Right cardiac atrium (tissue), 5 donors: ENCODE data around the gene TUT7. TPM values are rescaled to one million over a fixed set of nuclear protein-coding genes. Genes with fewer than 3 reads are reported as not detected.

ENCODE experiments used
- ATAC-seq, 2 donors: fragments of 200-7000 bp; cut with Tn5 transposase; one replicate each; pipeline versions ENCODE4 v1.8.0 to v1.9.1; 2020; ENCODE audit warnings: moderate library complexity in 2 of 2, mild to moderate bottlenecking in 1 of 2
- DNase-seq, 3 donors: peaks; one replicate each; pipeline ENCODE4 v3.0.0-alpha.2; 2020
- H3K27ac ChIP-seq: one replicate; pipeline ENCODE4 v1.5.1; 2013; ENCODE audit warnings: mild to moderate bottlenecking, low read length, control low read depth, moderate library complexity
- H3K27me3 ChIP-seq: one replicate; pipeline ENCODE4 v1.6.1; 2013; ENCODE audit not compliant: control insufficient read depth, insufficient read depth
- H3K4me1 ChIP-seq: one replicate; pipeline ENCODE4 v1.6.1; 2013; ENCODE audit warnings: low read length; ENCODE audit not compliant: control insufficient read depth, insufficient read depth
- H3K4me3 ChIP-seq: one replicate; pipeline ENCODE4 v1.5.1; 2013; ENCODE audit warnings: low read length, control low read depth
- H3K9me3 ChIP-seq: one replicate; pipeline ENCODE4 v1.6.1; 2013; ENCODE audit warnings: low read length; ENCODE audit not compliant: control insufficient read depth
- WGBS: extraction: QIAGEN DNeasy Blood & Tissue Kit; methylation state at CpG from one replicate; pipeline ENCODE4 v1.1.7; 2013; 5-methylcytosine and 5-hydroxymethylcytosine counted together
- intact Hi-C, 4 donors: fragments of 100-400 bp; cut with DNase I; formaldehyde crosslinking; loops; one replicate each; pipeline versions ENCODE4 v1.11.0 to v1.14.0; 2022 to 2023
- polyA plus RNA-seq: library from polyadenylated mRNA; stranded (reverse); fragments of 200-250 nt; gene quantifications from one replicate; pipeline ENCODE4 v1.2.3, GENCODE V29; 2013
- total RNA-seq, 4 donors: library from RNA; stranded (reverse); fragmentation: NEBNext Ultra II Directional; extraction: Animal tissue kit (Norgen Biotek cat#: 25700); gene quantifications; one replicate each; pipeline ENCODE4 v1.2.1, GENCODE V29; 2021
- donor health status: healthy with polysubstance abuse.
- donor health status: DM: no; HTN: yes; CAD: no.
- donor health status: DM: no; HTN: no; CAD: no.
- donor health status: DM: no; HTN: yes; CAD: no; lungs with severe emphysema.
- donor health status: DM: yes; HTN: yes; CAD: no.

The TUT7 gene
- total and polyA plus RNA-seq, 5 donors = 8.4 to 17.0 (median 14.9) TPM

- intact Hi-C loops = no loop called here
- no peak for DNase-seq
- WGBS = 83% methylated on average over 2 of the region's 2 CpGs
Measured at GRCh38 chr9:86347991-86348390, 6.2 kb downstream of the TUT7 start.

GRCh38 chr9:86344818-86345217 is 9.4 kb downstream of the TUT7 start:
- H3K4me1 ChIP-seq = no peaks in the 10 kb centered on the region
- 89% methylated on average over 2 of the region's 2 CpGs for WGBS
- intact Hi-C loops = no loop called here

More at GRCh38 chr9:86347991-86348390, 6.2 kb downstream of the TUT7 start:
- Histone ChIP-seq H3K27ac (no peak overlapping the region), H3K4me3 (no peak overlapping the region), H3K4me1 (peaks cover 3% of the 10 kb centered on the region), H3K9me3 (no peaks in the 10 kb centered on the region), H3K27me3 (no peaks in the 10 kb centered on the region)
- ATAC-seq = no peak

GRCh38 chr9:86342269-86342668 is 11.9 kb downstream of the TUT7 start:
- H3K27ac ChIP-seq = no peak overlapping the region
- intact Hi-C loops = no loop called here
- no peaks in the 10 kb centered on the region for H3K4me1 ChIP-seq
- no peak for ATAC-seq
- no peak overlapping the region for H3K4me3 ChIP-seq
- H3K9me3 ChIP-seq = no peaks in the 10 kb centered on the region
- 97% methylated on average over 3 of the region's 3 CpGs for WGBS
- DNase-seq = no peak
- no peaks in the 10 kb centered on the region for H3K27me3 ChIP-seq

More at GRCh38 chr9:86344818-86345217, 9.4 kb downstream of the TUT7 start:
- H3K27ac ChIP-seq = no peak overlapping the region
- no peak for ATAC-seq
- no peaks in the 10 kb centered on the region for H3K27me3 ChIP-seq
- no peak for DNase-seq
- no peak overlapping the region for H3K4me3 ChIP-seq
- H3K9me3 ChIP-seq = no peaks in the 10 kb centered on the region

DNA sequence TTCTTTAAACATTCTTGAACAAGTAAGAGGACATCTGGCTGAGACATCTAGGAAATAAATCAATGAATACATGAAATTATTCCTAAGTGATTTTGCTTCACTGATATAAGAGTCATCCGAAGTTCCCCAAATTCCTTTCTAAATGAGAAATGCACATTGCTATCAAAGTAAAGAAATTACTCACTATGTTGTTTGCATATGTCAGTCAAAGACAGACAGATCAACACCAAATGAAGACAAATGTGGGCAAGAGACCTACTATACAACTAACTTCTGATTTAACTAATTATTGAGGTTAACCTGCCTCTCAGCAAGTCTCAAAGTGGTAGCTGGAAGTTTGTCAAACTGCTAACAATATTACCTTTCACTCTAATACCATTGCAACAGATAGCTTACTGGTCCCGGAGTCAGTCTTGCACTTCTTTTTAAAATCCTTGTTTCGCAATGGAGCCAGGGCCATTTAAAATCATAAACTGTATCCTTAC is 13.2 kb downstream of the TUT7 start:
- H3K4me3 ChIP-seq = no peak overlapping the region
- H3K4me1 ChIP-seq = no peaks in the 10 kb centered on the region
- 79% methylated on average over 3 of the region's 3 CpGs for WGBS

DNA sequence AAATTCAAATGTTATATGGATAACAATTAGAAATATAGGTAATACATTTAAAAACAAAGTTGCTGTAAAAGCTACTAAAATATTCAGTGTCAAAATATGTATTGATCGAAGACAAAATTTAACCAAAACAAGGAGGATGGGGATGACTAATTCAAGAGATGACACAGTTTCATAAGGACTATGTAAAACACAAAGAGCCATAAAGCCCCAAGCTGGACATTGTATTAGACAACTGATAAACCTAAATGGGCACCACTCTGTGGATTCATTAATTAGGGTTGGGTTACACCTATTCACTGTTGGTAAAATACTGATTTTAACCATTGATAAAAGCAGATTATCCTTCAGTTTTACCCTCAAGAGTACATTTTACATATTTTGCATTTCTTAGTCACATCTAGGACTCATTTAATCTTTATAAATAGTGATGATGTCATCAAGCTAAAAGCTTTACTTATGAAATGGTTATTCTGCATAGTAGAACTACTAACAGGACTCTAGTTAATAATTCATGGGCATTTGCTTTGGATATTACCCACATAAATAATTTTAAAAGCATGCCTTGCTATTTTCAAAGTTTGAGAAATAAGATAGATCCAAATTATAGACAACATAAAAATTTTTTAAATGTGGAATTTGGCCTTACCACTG is 13.7 kb downstream of the TUT7 start:
- DNase-seq (no peak), ATAC-seq (no peak)
- Histone ChIP-seq H3K27me3 (no peaks in the 10 kb centered on the region), H3K9me3 (no peaks in the 10 kb centered on the region), H3K4me3 (no peak overlapping the region), H3K4me1 (no peaks in the 10 kb centered on the region), H3K27ac (no peak overlapping the region)
- WGBS = 44% methylated on average over 1 of the region's 1 CpG
- intact Hi-C loops = no loop called here

More for the DNA sequence above, 13.2 kb downstream of the TUT7 start:
- Histone ChIP-seq H3K27ac (no peak overlapping the region), H3K9me3 (no peaks in the 10 kb centered on the region), H3K27me3 (no peaks in the 10 kb centered on the region)
- ATAC-seq = no peak
- intact Hi-C loops = no loop called here
- DNase-seq = no peak

GRCh38 chr9:86337469-86338108 is 16.6 kb downstream of the TUT7 start:
- Histone ChIP-seq H3K4me1 (no peaks in the 10 kb centered on the region), H3K4me3 (no peak overlapping the region), H3K27me3 (no peaks in the 10 kb centered on the region), H3K9me3 (no peaks in the 10 kb centered on the region), H3K27ac (no peak overlapping the region)
- ATAC-seq = no peak
- 86% methylated on average over 9 of the region's 9 CpGs for WGBS
- DNase-seq = no peak
- intact Hi-C loops = no loop called here

GRCh38 chr9:86336058-86336457 is 18.2 kb downstream of the TUT7 start:
- Histone ChIP-seq H3K27me3 (no peaks in the 10 kb centered on the region), H3K4me1 (no peaks in the 10 kb centered on the region), H3K27ac (no peak overlapping the region), H3K9me3 (no peaks in the 10 kb centered on the region), H3K4me3 (no peak overlapping the region)
- WGBS = 95% methylated on average over 1 of the region's 1 CpG
- DNase-seq (no peak), ATAC-seq (no peak)
- intact Hi-C loops = no loop called here

GRCh38 chr9:86333651-86334050 is 20.6 kb downstream of the TUT7 start:
- H3K4me1 ChIP-seq = no peaks in the 10 kb centered on the region
- no peak overlapping the region for H3K4me3 ChIP-seq
- no peak overlapping the region for H3K27ac ChIP-seq
- intact Hi-C loops = no loop called here
- DNase-seq (no peak), ATAC-seq (no peak)
- WGBS = 90% methylated on average over 2 of the region's 2 CpGs
- H3K9me3 ChIP-seq = no peaks in the 10 kb centered on the region
- no peaks in the 10 kb centered on the region for H3K27me3 ChIP-seq

DNA sequence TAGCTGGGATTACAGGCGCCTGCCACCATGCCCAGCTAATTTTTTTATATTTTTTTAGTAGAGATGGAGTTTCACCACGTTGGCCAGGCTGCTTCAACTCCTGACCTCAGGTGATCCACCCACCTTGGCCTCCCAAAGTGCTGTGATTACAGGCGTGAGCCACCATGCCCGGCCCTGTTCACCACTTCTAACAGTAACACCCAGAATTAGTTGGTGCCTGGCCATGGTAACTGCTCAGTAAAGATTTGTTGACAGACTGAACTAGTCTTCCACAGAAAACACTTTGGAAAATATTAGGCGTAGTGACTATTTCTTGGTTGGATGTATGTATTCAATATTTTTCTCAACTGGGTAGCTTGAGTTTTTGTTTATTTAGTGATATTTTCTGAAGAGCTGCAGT is 24.0 kb downstream of the TUT7 start:
- 96% methylated on average over 5 of the region's 5 CpGs for WGBS

GRCh38 chr9:86329649-86330048 is 24.6 kb downstream of the TUT7 start:
- Histone ChIP-seq H3K27ac (no peak overlapping the region), H3K4me3 (no peak overlapping the region), H3K27me3 (no peaks in the 10 kb centered on the region), H3K9me3 (no peaks in the 10 kb centered on the region), H3K4me1 (no peaks in the 10 kb centered on the region)
- intact Hi-C loops = no loop called here
- DNase-seq (no peak), ATAC-seq (no peak)
- WGBS = 91% methylated on average over 1 of the region's 1 CpG

More for the DNA sequence above, 24.0 kb downstream of the TUT7 start:
- DNase-seq (no peak), ATAC-seq (no peak)
- H3K9me3 ChIP-seq = no peaks in the 10 kb centered on the region
- H3K4me1 ChIP-seq = no peaks in the 10 kb centered on the region
- no peaks in the 10 kb centered on the region for H3K27me3 ChIP-seq
- intact Hi-C loops = no loop called here
- no peak overlapping the region for H3K4me3 ChIP-seq
- no peak overlapping the region for H3K27ac ChIP-seq

DNA sequence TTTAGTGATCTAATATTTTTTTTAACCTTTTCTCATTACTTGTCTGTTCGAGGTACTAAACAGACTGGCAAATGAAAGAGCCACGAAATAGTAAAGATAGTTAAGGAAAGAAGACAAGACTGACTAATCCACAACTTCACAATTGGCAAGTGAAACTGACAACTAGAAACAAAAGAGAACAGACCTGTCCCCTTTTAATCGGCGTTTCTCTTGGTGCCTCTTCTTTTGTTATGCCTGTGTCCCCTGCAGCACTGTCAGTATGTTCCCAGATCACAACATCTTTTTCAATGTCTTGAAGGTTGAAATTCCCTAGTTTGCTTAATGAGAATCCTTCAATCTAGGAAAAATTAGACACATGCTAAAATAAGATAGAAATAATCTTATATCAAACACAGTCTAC is 26.1 kb downstream of the TUT7 start:
- intact Hi-C loops = no loop called here
- DNase-seq (no peak), ATAC-seq (no peak)

More for the DNA sequence above, 26.1 kb downstream of the TUT7 start:
- Histone ChIP-seq H3K27me3 (no peaks in the 10 kb centered on the region), H3K4me1 (no peaks in the 10 kb centered on the region), H3K27ac (no peak overlapping the region), H3K4me3 (no peak overlapping the region), H3K9me3 (no peaks in the 10 kb centered on the region)
- 75% methylated on average over 4 of the region's 4 CpGs for WGBS
